ENCODE data around the gene PRKD2.

The PRKD2 gene

DNA sequence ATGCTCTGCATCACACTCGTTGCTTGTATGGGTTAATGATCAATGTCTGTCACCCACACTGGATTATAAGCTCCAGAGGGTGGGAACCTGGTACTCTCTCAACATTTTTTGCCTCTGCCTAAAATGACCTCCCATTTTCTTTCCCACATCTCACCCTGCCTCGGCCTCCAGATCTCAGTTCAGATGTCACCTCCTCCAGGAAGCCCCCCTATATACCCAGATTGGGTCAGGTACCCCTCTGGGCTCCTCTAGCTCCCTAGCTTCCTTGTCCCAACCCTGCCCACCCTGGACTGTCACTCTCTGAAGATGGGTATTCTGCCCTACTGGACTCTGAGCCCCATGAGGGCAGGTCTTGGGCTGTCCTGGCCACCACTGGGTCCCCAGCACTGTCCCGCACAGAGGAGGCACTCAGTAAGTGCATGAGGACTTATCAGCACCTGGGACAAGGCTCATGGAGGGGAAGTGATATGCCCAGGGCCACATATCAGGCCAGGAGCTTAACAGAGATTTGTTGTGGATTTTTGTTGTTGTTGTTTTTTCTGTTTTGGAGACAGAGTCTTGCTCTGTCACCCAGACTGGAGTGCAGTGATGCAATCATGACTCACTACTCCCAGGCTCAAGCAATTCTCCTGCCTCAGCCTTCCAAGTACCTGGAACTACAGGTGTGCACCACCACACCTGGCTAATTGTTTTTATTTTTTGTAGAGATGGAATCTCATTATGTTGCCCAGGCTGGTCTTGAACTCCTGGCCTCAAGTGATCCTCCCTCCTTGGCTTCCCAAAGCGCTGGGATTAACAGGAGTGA is 23.8 kb downstream of the PRKD2 start:
- H3K4me3 ChIP-seq (ENCODE audit: low read depth, low read length) = no peak overlapping the region
- TF ChIP-seq, protein P1, sequence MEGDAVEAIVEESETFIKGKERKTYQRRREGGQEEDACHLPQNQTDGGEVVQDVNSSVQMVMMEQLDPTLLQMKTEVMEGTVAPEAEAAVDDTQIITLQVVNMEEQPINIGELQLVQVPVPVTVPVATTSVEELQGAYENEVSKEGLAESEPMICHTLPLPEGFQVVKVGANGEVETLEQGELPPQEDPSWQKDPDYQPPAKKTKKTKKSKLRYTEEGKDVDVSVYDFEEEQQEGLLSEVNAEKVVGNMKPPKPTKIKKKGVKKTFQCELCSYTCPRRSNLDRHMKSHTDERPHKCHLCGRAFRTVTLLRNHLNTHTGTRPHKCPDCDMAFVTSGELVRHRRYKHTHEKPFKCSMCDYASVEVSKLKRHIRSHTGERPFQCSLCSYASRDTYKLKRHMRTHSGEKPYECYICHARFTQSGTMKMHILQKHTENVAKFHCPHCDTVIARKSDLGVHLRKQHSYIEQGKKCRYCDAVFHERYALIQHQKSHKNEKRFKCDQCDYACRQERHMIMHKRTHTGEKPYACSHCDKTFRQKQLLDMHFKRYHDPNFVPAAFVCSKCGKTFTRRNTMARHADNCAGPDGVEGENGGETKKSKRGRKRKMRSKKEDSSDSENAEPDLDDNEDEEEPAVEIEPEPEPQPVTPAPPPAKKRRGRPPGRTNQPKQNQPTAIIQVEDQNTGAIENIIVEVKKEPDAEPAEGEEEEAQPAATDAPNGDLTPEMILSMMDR (IDR thresholded peaks at IDR 0.05; ENCODE audit: low read depth, low read length) = no peak
- peaks cover 77% of the 10 kb centered on the region for H3K36me3 ChIP-seq
- DNase-seq = no peak
- no peaks in the 10 kb centered on the region for H3K27me3 ChIP-seq (ENCODE audit: insufficient read depth, low read depth, severe bottlenecking)
- H3K27ac ChIP-seq = no peak overlapping the region
- H3K9me3 ChIP-seq (ENCODE audit: severe bottlenecking) = no peaks in the 10 kb centered on the region

- no peak overlapping the region for H3K4me3 ChIP-seq (ENCODE audit: low read depth, low read length)
- H3K27ac ChIP-seq = no peak overlapping the region
- H3K27me3 ChIP-seq (ENCODE audit: insufficient read depth, low read depth, severe bottlenecking) = no peaks in the 10 kb centered on the region
- TF ChIP-seq, protein P1 (IDR thresholded peaks at IDR 0.05; ENCODE audit: low read depth, low read length) = no peak
- H3K9me3 ChIP-seq (ENCODE audit: severe bottlenecking) = no peaks in the 10 kb centered on the region
- H3K36me3 ChIP-seq = peaks cover 75% of the 10 kb centered on the region
- no peak for DNase-seq
Observed at GRCh38 chr19:46691948-46692347, 25.0 kb downstream of the PRKD2 start.

- peaks cover 67% of the 10 kb centered on the region for H3K36me3 ChIP-seq
Observed at GRCh38 chr19:46691104-46691503, 25.8 kb downstream of the PRKD2 start.

GRCh38 chr19:46689358-46689757 is 27.6 kb downstream of the PRKD2 start:
- no peak overlapping the region for H3K27ac ChIP-seq
- H3K9me3 ChIP-seq (ENCODE audit: severe bottlenecking) = no peaks in the 10 kb centered on the region
- DNase-seq = no peak
- peaks cover 63% of the 10 kb centered on the region for H3K36me3 ChIP-seq
- no peak overlapping the region for H3K4me3 ChIP-seq (ENCODE audit: low read depth, low read length)
- no peaks in the 10 kb centered on the region for H3K27me3 ChIP-seq (ENCODE audit: insufficient read depth, low read depth, severe bottlenecking)
- TF ChIP-seq, protein P1 (IDR thresholded peaks at IDR 0.05; ENCODE audit: low read depth, low read length) = no peak

More at GRCh38 chr19:46691104-46691503, 25.8 kb downstream of the PRKD2 start:
- TF ChIP-seq, protein P1 (IDR thresholded peaks at IDR 0.05; ENCODE audit: low read depth, low read length) = no peak
- H3K9me3 ChIP-seq (ENCODE audit: severe bottlenecking) = no peaks in the 10 kb centered on the region
- H3K27me3 ChIP-seq (ENCODE audit: insufficient read depth, low read depth, severe bottlenecking) = no peaks in the 10 kb centered on the region
- no peak for DNase-seq
- H3K4me3 ChIP-seq (ENCODE audit: low read depth, low read length) = no peak overlapping the region
- H3K27ac ChIP-seq = no peak overlapping the region

- Histone ChIP-seq H3K9me3 (ENCODE audit: severe bottlenecking) (no peaks in the 10 kb centered on the region), H3K27me3 (ENCODE audit: insufficient read depth, low read depth, severe bottlenecking) (no peaks in the 10 kb centered on the region), H3K4me3 (ENCODE audit: low read depth, low read length) (no peak overlapping the region), H3K36me3 (peaks cover 49% of the 10 kb centered on the region), H3K27ac (no peak overlapping the region)
- no peak for DNase-seq
- TF ChIP-seq, protein P1 (IDR thresholded peaks at IDR 0.05; ENCODE audit: low read depth, low read length) = no peak
Observed at GRCh38 chr19:46687438-46688145, 29.3 kb downstream of the PRKD2 start.

Measured in WERI-Rb-1 (cell line).